SK-N-SH (cell line): ENCODE data around the gene SLC25A30. TPM values are rescaled to one million over a fixed set of nuclear protein-coding genes. Genes with fewer than 3 reads are reported as not detected.

Experiments
- CTCF ChIA-PET: fragments of 300-600, 350-600 bp; formaldehyde crosslinking; extraction: SDS; loops from one replicate; lab custom pipeline; 2021; lab: Yijun Ruan, JAX
- POLR2A ChIA-PET: fragments of 350-600 bp; sonication (Branson Sonifier 250); formaldehyde crosslinking; extraction: SDS; loops from one replicate; lab custom pipeline; 2020; ENCODE audit warnings: antibody characterized with exemption, inconsistent platforms; lab: Yijun Ruan, JAX
- DNase-seq: peaks from one replicate; pipeline ENCODE4 v3.0.0; 2012
- H2AFZ ChIP-seq: fragments of 200-600 bp; sonication (generic); 2 replicates; pipeline ENCODE4 v1.8.1; 2016; ENCODE audit warnings: antibody characterized with exemption, mild to moderate bottlenecking, low read depth
- H3F3A ChIP-seq: fragments of 200-600 bp; sonication (generic); replicated peaks from 2 replicates; pipeline ENCODE3; 2016; ENCODE audit warnings: antibody characterized with exemption, mild to moderate bottlenecking; ENCODE audit not compliant: insufficient read depth
- H3K27ac ChIP-seq, 2 experiments: fragments of 200-500 bp in 1 of 2; fragments of 200-600 bp in 1 of 2; sonication (Bioruptor generic) in 1 of 2; sonication (generic), shearing (Covaris generic) in 1 of 2; 2 replicates each; pipeline versions ENCODE4 v1.5.1 to v1.6.1; 2014 to 2016; ENCODE audit warnings: low read depth in 2 of 2, inconsistent platforms in 1 of 2, low read length in 1 of 2, mild to moderate bottlenecking in 1 of 2, mixed read lengths in 1 of 2
- H3K27me3 ChIP-seq: fragments of 200-600 bp; sonication (generic), shearing (Covaris generic); 2 replicates; pipeline ENCODE4 v1.6.1; 2016; ENCODE audit warnings: mixed run types; ENCODE audit not compliant: insufficient read depth
- H3K36me3 ChIP-seq, 2 experiments: fragments of 200-500 bp in 1 of 2; fragments of 200-600 bp in 1 of 2; sonication (Bioruptor generic) in 1 of 2; sonication (generic) in 1 of 2; replicated peaks in 1 of 2; 2 replicates each; pipeline versions ENCODE3 to v1.5.1; 2014 to 2016; ENCODE audit warnings: low read length in 1 of 2, mild to moderate bottlenecking in 1 of 2; ENCODE audit not compliant: insufficient read depth in 2 of 2, control insufficient read depth in 1 of 2
- H3K4me1 ChIP-seq, 2 experiments: fragments of 200-500 bp in 1 of 2; fragments of 200-600 bp in 1 of 2; sonication (Bioruptor generic) in 1 of 2; sonication (generic), shearing (Covaris generic) in 1 of 2; 2 replicates each; pipeline versions ENCODE4 v1.5.1 to v1.6.1; 2014 to 2016; ENCODE audit warnings: low read depth in 1 of 2, low read length in 1 of 2, mixed run types in 1 of 2; ENCODE audit not compliant: insufficient read depth in 2 of 2, control insufficient read depth in 1 of 2
- H3K4me2 ChIP-seq: fragments of 200-600 bp; sonication (generic), shearing (Covaris generic); 2 replicates; pipeline ENCODE4 v1.6.1; 2017; ENCODE audit warnings: mixed run types
- H3K4me3 ChIP-seq, 2 experiments: fragments of 200-500 bp in 1 of 2; fragments of 200-600 bp in 1 of 2; sonication (Bioruptor generic) in 1 of 2; sonication (generic), shearing (Covaris generic) in 1 of 2; 2 replicates each; pipeline versions ENCODE4 v1.5.1 to v1.8.1; 2014 to 2016; ENCODE audit warnings: low read depth in 2 of 2, inconsistent platforms in 1 of 2, low read length in 1 of 2, mild to moderate bottlenecking in 1 of 2, mixed read lengths in 1 of 2, moderate library complexity in 1 of 2
- H3K79me2 ChIP-seq: fragments of 200-600 bp; sonication (generic); 2 replicates; pipeline ENCODE4 v1.8.1; 2017; ENCODE audit warnings: mild to moderate bottlenecking; ENCODE audit not compliant: insufficient read depth
- H3K9ac ChIP-seq: fragments of 200-600 bp; sonication (generic); 2 replicates; pipeline ENCODE4 v1.6.1; 2017; ENCODE audit warnings: mixed run types
- H3K9me2 ChIP-seq: fragments of 200-600 bp; sonication (generic); 2 replicates; pipeline ENCODE4 v1.6.1; 2017; ENCODE audit warnings: mixed run types
- H3K9me3 ChIP-seq: fragments of 200-600 bp; sonication (generic); 2 replicates; pipeline ENCODE4 v1.6.1; 2017; ENCODE audit warnings: mixed run types, mild to moderate bottlenecking, moderate library complexity
- H4K20me1 ChIP-seq: fragments of 200-600 bp; sonication (generic); 2 replicates; pipeline ENCODE4 v1.6.1; 2017; ENCODE audit warnings: mild to moderate bottlenecking, mixed run types; ENCODE audit not compliant: insufficient read depth
- CHD2 ChIP-seq: fragments of 150-350 bp; IDR thresholded peaks from 2 replicates; pipeline ENCODE4 v1.6.1; 2018; ENCODE audit warnings: low read length; ENCODE audit not compliant: partially characterized antibody
- ELF1 ChIP-seq: IDR thresholded peaks from 2 replicates; pipeline ENCODE4 v1.4.0; 2012
- FOXJ3 ChIP-seq: sonication (generic); formaldehyde crosslinking; IDR thresholded peaks from 2 replicates; pipeline ENCODE4 v1.5.1; 2020; ENCODE audit warnings: mild to moderate bottlenecking, missing genetic modification reagents
- GATA2 ChIP-seq: sonication (generic); formaldehyde crosslinking; IDR thresholded peaks from 2 replicates; pipeline ENCODE4 v1.5.0; 2020; ENCODE audit warnings: mild to moderate bottlenecking, missing genetic modification reagents
- IRF3 ChIP-seq: fragments of 150-350 bp; IDR thresholded peaks from 2 replicates; pipeline ENCODE4 v1.6.1; 2016; ENCODE audit warnings: mild to moderate bottlenecking, low read depth, low read length
- MAX ChIP-seq: IDR thresholded peaks from 2 replicates; pipeline ENCODE4 v1.4.0; 2012; ENCODE audit warnings: low read depth
- POLR2AphosphoS5 ChIP-seq: IDR thresholded peaks from 2 replicates; pipeline ENCODE4 v1.6.1; 2012; ENCODE audit warnings: low read depth, low read length
- SIN3A ChIP-seq: IDR thresholded peaks from 2 replicates; pipeline ENCODE4 v1.6.1; 2012; ENCODE audit warnings: low read depth, mild to moderate bottlenecking, low read length, moderate library complexity, borderline replicate concordance
- SMC3 ChIP-seq: IDR thresholded peaks from 2 replicates; pipeline ENCODE4 v1.6.1; 2012; ENCODE audit warnings: low read depth, low read length, improper control_type of control experiment
- TAF1 ChIP-seq: IDR thresholded peaks from 2 replicates; pipeline ENCODE4 v1.6.1; 2012; ENCODE audit warnings: low read depth, mild to moderate bottlenecking, low read length, moderate library complexity, borderline replicate concordance
- USF1 ChIP-seq: IDR thresholded peaks from 2 replicates; pipeline ENCODE4 v1.4.0; 2012; ENCODE audit warnings: low read depth, borderline replicate concordance
- YY1 ChIP-seq: IDR thresholded peaks from 2 replicates; pipeline ENCODE4 v1.4.0; 2012; ENCODE audit warnings: low read depth, mild to moderate bottlenecking
- ZBTB33 ChIP-seq: IDR thresholded peaks from 2 replicates; pipeline ENCODE4 v1.4.0; 2012; ENCODE audit warnings: low read depth, borderline replicate concordance
- WGBS: methylation state at CpG from one replicate; pipeline ENCODE4 v1.1.6; 2017; ENCODE audit warnings: low lambda C conversion rate; 5-methylcytosine and 5-hydroxymethylcytosine counted together
- polyA plus RNA-seq, 3 experiments: library from polyadenylated mRNA; depleted of rRNA; stranded (reverse); fragments of >200 nt; gene quantifications; 2 replicates each; pipeline ENCODE4 v1.2.3, GENCODE V29; 2012

The SLC25A30 gene
- polyA plus RNA-seq, 1 of the 3 experiments (the other 2 are of a cell fraction), result 9.6 TPM

- H3K36me3 ChIP-seq, result no peaks in the 10 kb centered on the region
- no peak for TF ChIP-seq YY1
- H3K4me1 ChIP-seq, result no peaks in the 10 kb centered on the region; a peak in 1 of 4 replicates
- DNase-seq, result no peak
- H3K79me2 ChIP-seq, result no peaks in the 10 kb centered on the region
- no peak overlapping the region for H3K9ac ChIP-seq
- 87% methylated on average over 9 of the region's 9 CpGs for WGBS
- no peaks in the 10 kb centered on the region for H3K9me3 ChIP-seq
- H3F3A ChIP-seq, result peaks cover 7% of the 10 kb centered on the region
- CTCF ChIA-PET, result no interaction called here
- POLR2A ChIA-PET, result no interaction called here
- no peaks in the 10 kb centered on the region for H3K27me3 ChIP-seq
- no peaks in the 10 kb centered on the region for H4K20me1 ChIP-seq
- H2AFZ ChIP-seq, result no peak overlapping the region
- no peaks in the 10 kb centered on the region for H3K9me2 ChIP-seq
- H3K4me3 ChIP-seq, result no peak overlapping the region
- no peak overlapping the region for H3K4me2 ChIP-seq
- H3K27ac ChIP-seq, result no peak overlapping the region
These were observed 18.2 kb upstream of the SLC25A30 start for GRCh38 chr13:45436332-45436731.

GRCh38 chr13:45434556-45435371 is 16.6 kb upstream of the SLC25A30 start:
- no peaks in the 10 kb centered on the region for H3K9me3 ChIP-seq
- no peaks in the 10 kb centered on the region for H3K36me3 ChIP-seq
- no peaks in the 10 kb centered on the region for H4K20me1 ChIP-seq
- POLR2A ChIA-PET, result interaction anchor here (0.7 kb wide), 1 partner anchor 11 kb away, joined by 3 read pairs; no protein-coding TSS in a partner anchor
- TF ChIP-seq TAF1 (no peak), SIN3A (no peak), POLR2AphosphoS5 (no peak), IRF3 (no peak), GATA2 (no peak), FOXJ3 (no peak), CHD2 (no peak), MAX (no peak), ELF1 (no peak), ZBTB33 (no peak), USF1 (no peak), SMC3 (no peak)
- no peaks in the 10 kb centered on the region for H3K4me1 ChIP-seq
- no peaks in the 10 kb centered on the region for H3K79me2 ChIP-seq
- 73% methylated on average over 8 of the region's 8 CpGs for WGBS
- no peaks in the 10 kb centered on the region for H3K27me3 ChIP-seq
- no peak overlapping the region for H3K4me3 ChIP-seq
- CTCF ChIA-PET, result no interaction called here
- no peaks in the 10 kb centered on the region for H3F3A ChIP-seq
- no peak overlapping the region for H2AFZ ChIP-seq
- H3K9me2 ChIP-seq, result no peaks in the 10 kb centered on the region
- no peak overlapping the region for H3K9ac ChIP-seq
- H3K27ac ChIP-seq, result no peak overlapping the region
- H3K4me2 ChIP-seq, result no peak overlapping the region
- no peak for DNase-seq
